Suppressor macrophage treated with lipopolysaccharide for 1 hour (primary cell): ENCODE measurements around the gene SMURF1.
A peak's percentile ranks its signal among the peaks of the same experiment; 100 is the strongest.
"Not testable (repeated sequence)": the region's sequence is repeated elsewhere in the genome, so short reads cannot be mapped to it uniquely, and the experiment has no call there.

ENCODE experiments used
- DNase-seq, 3 donors: peaks; one replicate each; pipeline ENCODE4 v3.0.0-alpha.2; 2020 to 2022

Gene SMURF1

GRCh38 chr7:99120916-99121315 lies 23.0 kb downstream of the SMURF1 start:
- peak in 1 of 3 donors; percentile 30 for DNase-seq

GRCh38 chr7:99120501-99120900 lies 23.4 kb downstream of the SMURF1 start:
- peak; percentile 62 to 81 (median 77) for DNase-seq

- DNase-seq, result no peak
These were observed 25.8 kb downstream of the SMURF1 start for GRCh38 chr7:99118077-99118476.

GRCh38 chr7:99116144-99116543 lies 27.8 kb downstream of the SMURF1 start:
- peak in 2 of 3 donors; percentile 35 to 55 for DNase-seq

GRCh38 chr7:99115379-99115778 lies 28.5 kb downstream of the SMURF1 start:
- no peak for DNase-seq

- no peak for DNase-seq
These were observed 30.9 kb downstream of the SMURF1 start for GRCh38 chr7:99112979-99113378.

- DNase-seq, result no peak
These were observed 31.8 kb downstream of the SMURF1 start for GRCh38 chr7:99112097-99112496.

- DNase-seq, result no peak
These were observed 32.3 kb downstream of the SMURF1 start for GRCh38 chr7:99111591-99111990.

- DNase-seq, result no peak
These were observed 34.5 kb downstream of the SMURF1 start for GRCh38 chr7:99109108-99110051.

- DNase-seq, result no peak
These were observed 35.3 kb downstream of the SMURF1 start for GRCh38 chr7:99108613-99109012.

GRCh38 chr7:99106821-99107241 lies 37.1 kb downstream of the SMURF1 start:
- no peak for DNase-seq

- DNase-seq, result no peak
These were observed 37.5 kb downstream of the SMURF1 start for GRCh38 chr7:99106411-99106810.

- no peak for DNase-seq
These were observed 38.2 kb downstream of the SMURF1 start for GRCh38 chr7:99105756-99106155.

- no peak for DNase-seq
These were observed 39.3 kb downstream of the SMURF1 start for GRCh38 chr7:99104631-99105030.

- DNase-seq, result not testable (repeated sequence)
These were observed 40.1 kb downstream of the SMURF1 start for GRCh38 chr7:99103836-99104235.

GRCh38 chr7:99102809-99103690 lies 40.9 kb downstream of the SMURF1 start:
- peak in 2 of 3 donors; percentile 40 to 49 for DNase-seq

GRCh38 chr7:99102361-99102760 lies 41.5 kb downstream of the SMURF1 start:
- peak in 2 of 3 donors; percentile 24 to 53 for DNase-seq

GRCh38 chr7:99101516-99101915 lies 42.4 kb downstream of the SMURF1 start:
- DNase-seq, result not testable (repeated sequence)

- no peak for DNase-seq
These were observed 44.3 kb downstream of the SMURF1 start for GRCh38 chr7:99099499-99100077.

GRCh38 chr7:99098824-99099498 lies 44.9 kb downstream of the SMURF1 start:
- no peak for DNase-seq

GRCh38 chr7:99098286-99098823 lies 45.6 kb downstream of the SMURF1 start:
- DNase-seq, result no peak

- DNase-seq, result no peak
These were observed 46.2 kb downstream of the SMURF1 start for GRCh38 chr7:99097730-99098129.
